ENCODE data around the gene POLE2. TPM values are rescaled to one million over a fixed set of nuclear protein-coding genes. Genes with fewer than 3 reads are reported as not detected.

Gene POLE2
- total and polyA plus RNA-seq, 2 of the 13 experiments (the other 11 are each of a cell fraction or from before 2014, with no cell fraction given) = 16.6 to 37.0 TPM

GRCh38 chr14:49633640-49634546, 54.1 kb downstream of the POLE2 start (continued):
- TF ChIP-seq USF2 (IDR thresholded peaks at IDR 0.05; ENCODE audit: low read depth, low read length) (no peak), USF2 (CRISPR knock-in tag; IDR thresholded peaks at IDR 0.05; ENCODE audit: borderline replicate concordance) (no peak; the same call in 1 of the 2 replicates), ZNF24 (IDR thresholded peaks at IDR 0.05) (no peak), KDM2A (CRISPR knock-in tag; IDR thresholded peaks at IDR 0.05; ENCODE audit: borderline replicate concordance, low read depth) (peak; percentile 91), ATF4 (CRISPR knock-in tag; IDR thresholded peaks at IDR 0.05) (peak in 1 of 2 experiments; percentile 71; a peak in 2 of 4 replicates), TEAD3 (CRISPR knock-in tag; optimal IDR thresholded peaks at IDR 0.05; ENCODE audit: borderline replicate concordance) (peak; percentile 69), ZNF354B (CRISPR knock-in tag; IDR thresholded peaks at IDR 0.05) (no peak), ZNF605 (CRISPR knock-in tag; IDR thresholded peaks at IDR 0.05) (peak; percentile 8), SOX5 (CRISPR knock-in tag; IDR thresholded peaks at IDR 0.05; ENCODE audit: borderline replicate concordance) (peak; percentile 49; the same call in 1 of the 2 replicates), ZNF280D (CRISPR knock-in tag; IDR thresholded peaks at IDR 0.05) (no peak), ZNF260 (CRISPR knock-in tag; IDR thresholded peaks at IDR 0.05; ENCODE audit: borderline replicate concordance, low read depth) (no peak), SNAI1 (CRISPR knock-in tag; IDR thresholded peaks at IDR 0.05; ENCODE audit: borderline replicate concordance) (0 out of 2 replicates have a peak, but pooled peaks have one; percentile 41), SMYD3 (CRISPR knock-in tag; IDR thresholded peaks at IDR 0.05) (no peak), ZNF572 (CRISPR knock-in tag; IDR thresholded peaks at IDR 0.05) (no peak), ZNF282 (IDR thresholded peaks at IDR 0.05; ENCODE audit: partially characterized antibody) (no peak), ZFP41 (CRISPR knock-in tag; IDR thresholded peaks at IDR 0.05; ENCODE audit: borderline replicate concordance) (no peak), PRPF4 (IDR thresholded peaks at IDR 0.05; ENCODE audit: low read depth, low read length, poor library complexity, severe bottlenecking) (no peak), AGO2 (optimal IDR thresholded peaks at IDR 0.05; ENCODE audit: low read depth, low read length) (peak; percentile 84), ZNF296 (CRISPR knock-in tag; conservative IDR thresholded peaks at IDR 0.05) (peak; percentile 79; the same call in 1 of the 2 replicates), EED (CRISPR knock-in tag; IDR thresholded peaks at IDR 0.05) (no peak; the same call in 1 of the 2 replicates), PAWR (CRISPR knock-in tag; IDR thresholded peaks at IDR 0.05; ENCODE audit: borderline replicate concordance) (no peak), NFE2L1 (CRISPR knock-in tag; IDR thresholded peaks at IDR 0.05; ENCODE audit: borderline replicate concordance) (no peak)
